HG03354 (cell line): ENCODE data around the gene EME2.
"Not testable (repeated sequence)": the region's sequence is repeated elsewhere in the genome, so short reads cannot be mapped to it uniquely, and the experiment has no call there.

Source experiments
- ATAC-seq: cut with Tn5 transposase; IDR thresholded peaks from one replicate; pipeline ENCODE4 v1.9.1; 2021; ENCODE audit warnings: mild to moderate bottlenecking; ENCODE audit not compliant: unreplicated experiment, poor library complexity, severe bottlenecking

EME2 gene

GRCh38 chr16:1787322-1788094, 14.9 kb downstream of the EME2 start:
- ATAC-seq: no peak

GRCh38 chr16:1788095-1788707, 15.6 kb downstream of the EME2 start:
- ATAC-seq: no peak

- ATAC-seq: no peak
Observed at GRCh38 chr16:1788708-1789100, 16.1 kb downstream of the EME2 start.

- ATAC-seq: no peak
Observed at GRCh38 chr16:1789643-1790045, 17.0 kb downstream of the EME2 start.

GRCh38 chr16:1790261-1790610, 17.6 kb downstream of the EME2 start:
- no peak for ATAC-seq

- ATAC-seq: no peak
Observed at GRCh38 chr16:1790611-1791255, 18.1 kb downstream of the EME2 start.

GRCh38 chr16:1791256-1791942, 18.8 kb downstream of the EME2 start:
- no peak for ATAC-seq

GRCh38 chr16:1791943-1792812, 19.6 kb downstream of the EME2 start:
- no peak for ATAC-seq

- no peak for ATAC-seq
Observed at GRCh38 chr16:1792836-1793577, 20.4 kb downstream of the EME2 start.

- ATAC-seq: no peak
Observed at GRCh38 chr16:1793578-1794220, 21.1 kb downstream of the EME2 start, which contains the start of gene IGFALS. TSS of gene IGFALS (minus strand) at chr16:1793705. CDS start at chr16:1793652, 53 bp downstream.

GRCh38 chr16:1794221-1794871, 21.7 kb downstream of the EME2 start:
- ATAC-seq: no peak

- no peak for ATAC-seq
Observed at GRCh38 chr16:1794908-1795666, 22.5 kb downstream of the EME2 start.

- ATAC-seq: not testable (repeated sequence)
Observed at GRCh38 chr16:1799263-1799662, 26.7 kb downstream of the EME2 start.

GRCh38 chr16:1800701-1801100, 28.1 kb downstream of the EME2 start:
- no peak for ATAC-seq

GRCh38 chr16:1807626-1808025, 35.0 kb downstream of the EME2 start:
- no peak for ATAC-seq

GRCh38 chr16:1808691-1809090, 36.1 kb downstream of the EME2 start:
- no peak for ATAC-seq

- no peak for ATAC-seq
Observed at GRCh38 chr16:1809281-1809801, 36.7 kb downstream of the EME2 start.
